Fibroblast of lung (primary cell): ENCODE results near the gene ARFGAP2. TPM values are rescaled to one million over a fixed set of nuclear protein-coding genes. Genes with fewer than 3 reads are reported as not detected.

ENCODE experiments used
- DNase-seq, 2 donors: peaks; one replicate each; pipeline versions ENCODE4 v3.0.0 to v3.0.0-alpha.2; 2010; ENCODE audit warnings: low read depth in 2 of 2
- H2AFZ ChIP-seq: 2 replicates; pipeline ENCODE4 v1.5.1; 2012; ENCODE audit warnings: low read length, control low read depth, inconsistent platforms
- H3K27ac ChIP-seq: 2 replicates; pipeline ENCODE4 v1.5.1; 2011; ENCODE audit warnings: low read length, control low read depth; ENCODE audit not compliant: insufficient read depth
- H3K27me3 ChIP-seq: 2 replicates; pipeline ENCODE4 v1.5.1; 2011; ENCODE audit warnings: mild to moderate bottlenecking, low read length; ENCODE audit not compliant: control insufficient read depth, insufficient read depth
- H3K36me3 ChIP-seq: 2 replicates; pipeline ENCODE4 v1.5.1; 2011; ENCODE audit warnings: low read length; ENCODE audit not compliant: control insufficient read depth, insufficient read depth
- H3K4me1 ChIP-seq: 2 replicates; pipeline ENCODE4 v1.5.1; 2011; ENCODE audit warnings: low read length; ENCODE audit not compliant: control insufficient read depth, insufficient read depth; ENCODE audit errors: extremely low read depth
- H3K4me2 ChIP-seq: 2 replicates; pipeline ENCODE4 v1.5.1; 2011; ENCODE audit warnings: low read length, control low read depth; ENCODE audit not compliant: insufficient read depth; ENCODE audit errors: extremely low read depth
- H3K4me3 ChIP-seq, 4 experiments: fragments of 200-600 bp in 1 of 4; sonication (generic) in 1 of 4; replicated peaks in 1 of 4; 2 replicates each; pipeline ENCODE4 v1.5.1; 2011 to 2016; ENCODE audit warnings: low read length in 4 of 4, low read depth in 3 of 4, mild to moderate bottlenecking in 3 of 4, control low read depth in 2 of 4, inconsistent platforms in 1 of 4, mixed read lengths in 1 of 4; ENCODE audit not compliant: insufficient read depth in 1 of 4; ENCODE audit errors: control extremely low read depth in 1 of 4
- H3K79me2 ChIP-seq: 2 replicates; pipeline ENCODE4 v1.5.1; 2012; ENCODE audit warnings: mild to moderate bottlenecking, low read length, inconsistent platforms; ENCODE audit not compliant: control insufficient read depth, insufficient read depth
- H3K9ac ChIP-seq: 2 replicates; pipeline ENCODE4 v1.5.1; 2011; ENCODE audit warnings: mild to moderate bottlenecking, low read length, control low read depth; ENCODE audit not compliant: insufficient read depth
- H3K9me3 ChIP-seq: 2 replicates; pipeline ENCODE4 v1.5.1; 2012; ENCODE audit warnings: low read depth, low read length; ENCODE audit not compliant: control insufficient read depth, insufficient read depth
- H4K20me1 ChIP-seq: 2 replicates; pipeline ENCODE4 v1.5.1; 2011; ENCODE audit warnings: low read length; ENCODE audit not compliant: control insufficient read depth, insufficient read depth; ENCODE audit errors: extremely low read depth
- EZH2 ChIP-seq: IDR thresholded peaks from 2 replicates; pipeline ENCODE4 v1.5.1; 2012; ENCODE audit warnings: low read length, control low read depth, mild to moderate bottlenecking; ENCODE audit errors: missing control alignments
- polyA plus RNA-seq, 2 donors: library from polyadenylated mRNA; depleted of rRNA in 1 of 2; stranded (reverse) in 1 of 2; unstranded in 1 of 2; fragments of >200 nt; gene quantifications; 2 replicates each; pipeline ENCODE4 v1.2.1, GENCODE V29; 2011 to 2012; ENCODE audit warnings: missing spikeins in 1 of 2
- total RNA-seq: library from RNA; depleted of rRNA; stranded (reverse); fragments of >200 nt; gene quantifications from 2 replicates; pipeline ENCODE4 v1.2.1, GENCODE V29; 2014
- TF ChIP-seq, protein P1 (sequence below), 2 donors: IDR thresholded peaks in 1 of 2; conservative IDR thresholded peaks in 1 of 2; 1 replicate in 1 of 2; 2 replicates in 1 of 2; pipeline ENCODE4 v1.5.1; 2011 to 2012; ENCODE audit warnings: low read length in 2 of 2, control low read depth in 1 of 2, inconsistent platforms in 1 of 2, low read depth in 1 of 2, mild to moderate bottlenecking in 1 of 2

The ARFGAP2 gene
- total and polyA plus RNA-seq, 2 donors (not counting 1 experiment from before 2014, with no cell fraction given): 50.1 to 80.4 TPM

DNA sequence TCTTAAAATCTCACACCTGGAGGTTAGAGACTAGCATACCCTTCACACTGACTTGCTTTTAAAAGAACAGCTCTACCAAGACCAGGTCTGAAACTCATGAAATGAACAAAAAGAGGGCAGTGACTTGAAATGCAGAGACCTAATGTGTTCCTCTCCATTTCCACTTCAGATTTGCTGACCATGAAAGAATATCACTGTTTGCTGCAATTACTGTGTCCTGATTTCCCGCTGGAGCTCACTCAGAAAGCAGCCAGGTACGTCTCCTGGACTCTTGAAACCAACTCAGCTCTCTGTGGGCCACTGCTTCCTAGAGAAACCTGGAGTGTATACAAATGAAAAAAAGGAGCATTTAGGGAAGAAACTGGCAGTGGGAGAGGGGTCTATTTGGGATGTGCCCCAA, 39.2 kb downstream of the ARFGAP2 start:
- TF ChIP-seq EZH2: no peak
- TF ChIP-seq, protein P1, sequence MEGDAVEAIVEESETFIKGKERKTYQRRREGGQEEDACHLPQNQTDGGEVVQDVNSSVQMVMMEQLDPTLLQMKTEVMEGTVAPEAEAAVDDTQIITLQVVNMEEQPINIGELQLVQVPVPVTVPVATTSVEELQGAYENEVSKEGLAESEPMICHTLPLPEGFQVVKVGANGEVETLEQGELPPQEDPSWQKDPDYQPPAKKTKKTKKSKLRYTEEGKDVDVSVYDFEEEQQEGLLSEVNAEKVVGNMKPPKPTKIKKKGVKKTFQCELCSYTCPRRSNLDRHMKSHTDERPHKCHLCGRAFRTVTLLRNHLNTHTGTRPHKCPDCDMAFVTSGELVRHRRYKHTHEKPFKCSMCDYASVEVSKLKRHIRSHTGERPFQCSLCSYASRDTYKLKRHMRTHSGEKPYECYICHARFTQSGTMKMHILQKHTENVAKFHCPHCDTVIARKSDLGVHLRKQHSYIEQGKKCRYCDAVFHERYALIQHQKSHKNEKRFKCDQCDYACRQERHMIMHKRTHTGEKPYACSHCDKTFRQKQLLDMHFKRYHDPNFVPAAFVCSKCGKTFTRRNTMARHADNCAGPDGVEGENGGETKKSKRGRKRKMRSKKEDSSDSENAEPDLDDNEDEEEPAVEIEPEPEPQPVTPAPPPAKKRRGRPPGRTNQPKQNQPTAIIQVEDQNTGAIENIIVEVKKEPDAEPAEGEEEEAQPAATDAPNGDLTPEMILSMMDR (conservative IDR thresholded peaks at IDR 0.05 in 1 of 2, IDR thresholded peaks at IDR 0.05 in 1 of 2; ENCODE audit: low read depth in 1 of 2, low read length in 2 of 2): no peak
- Histone ChIP-seq H2AFZ (no peak overlapping the region), H3K79me2 (no peaks in the 10 kb centered on the region), H4K20me1 (no peaks in the 10 kb centered on the region), H3K4me2 (no peak overlapping the region), H3K36me3 (peaks cover 2% of the 10 kb centered on the region), H3K9ac (no peak overlapping the region), H3K4me1 (peaks cover 2% of the 10 kb centered on the region), H3K9me3 (no peaks in the 10 kb centered on the region), H3K27ac (no peak overlapping the region), H3K27me3 (no peaks in the 10 kb centered on the region), H3K4me3 (no peak overlapping the region)
- DNase-seq: no peak

DNA sequence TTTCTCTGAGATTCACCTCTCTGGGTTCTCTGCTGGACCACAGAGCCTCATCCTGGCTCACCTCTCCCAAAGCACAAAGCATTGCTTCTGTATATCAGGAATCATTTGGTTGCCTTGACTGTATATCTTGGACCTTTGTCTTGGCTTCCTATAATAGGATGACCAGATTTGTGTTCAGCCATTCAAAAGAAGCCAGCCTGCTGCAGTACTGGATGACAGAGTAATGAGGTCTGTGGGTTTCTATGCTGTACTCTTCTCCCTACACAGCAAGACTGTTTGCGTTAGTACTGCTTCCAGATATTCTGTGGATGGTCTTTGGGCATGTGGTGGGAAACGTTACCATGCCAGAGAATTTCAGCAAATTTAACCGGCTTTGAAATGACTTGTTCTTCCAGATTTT, 39.8 kb downstream of the ARFGAP2 start:
- Histone ChIP-seq H3K9ac (no peak overlapping the region), H3K79me2 (no peaks in the 10 kb centered on the region), H3K27ac (no peak overlapping the region), H4K20me1 (no peaks in the 10 kb centered on the region), H3K27me3 (no peaks in the 10 kb centered on the region), H2AFZ (no peak overlapping the region), H3K36me3 (peaks cover 2% of the 10 kb centered on the region), H3K4me2 (no peak overlapping the region), H3K4me3 (no peak overlapping the region), H3K4me1 (no peaks in the 10 kb centered on the region), H3K9me3 (no peaks in the 10 kb centered on the region)
- DNase-seq: no peak
- TF ChIP-seq EZH2: no peak
- TF ChIP-seq, protein P1 (conservative IDR thresholded peaks at IDR 0.05 in 1 of 2, IDR thresholded peaks at IDR 0.05 in 1 of 2; ENCODE audit: low read depth in 1 of 2, low read length in 2 of 2): no peak

GRCh38 chr11:47136327-47136726, 40.4 kb downstream of the ARFGAP2 start:
- Histone ChIP-seq H3K36me3 (peaks cover 2% of the 10 kb centered on the region), H3K9me3 (no peaks in the 10 kb centered on the region), H3K4me1 (no peaks in the 10 kb centered on the region), H3K9ac (no peak overlapping the region), H2AFZ (no peak overlapping the region), H3K27me3 (no peaks in the 10 kb centered on the region), H4K20me1 (no peaks in the 10 kb centered on the region), H3K27ac (no peak overlapping the region), H3K4me2 (no peak overlapping the region), H3K79me2 (no peaks in the 10 kb centered on the region), H3K4me3 (no peak overlapping the region)
- TF ChIP-seq, protein P1 (conservative IDR thresholded peaks at IDR 0.05 in 1 of 2, IDR thresholded peaks at IDR 0.05 in 1 of 2; ENCODE audit: low read depth in 1 of 2, low read length in 2 of 2): no peak
- TF ChIP-seq EZH2: no peak
- no peak for DNase-seq
